Measurements from ENCODE around the gene DDI2.

DNA sequence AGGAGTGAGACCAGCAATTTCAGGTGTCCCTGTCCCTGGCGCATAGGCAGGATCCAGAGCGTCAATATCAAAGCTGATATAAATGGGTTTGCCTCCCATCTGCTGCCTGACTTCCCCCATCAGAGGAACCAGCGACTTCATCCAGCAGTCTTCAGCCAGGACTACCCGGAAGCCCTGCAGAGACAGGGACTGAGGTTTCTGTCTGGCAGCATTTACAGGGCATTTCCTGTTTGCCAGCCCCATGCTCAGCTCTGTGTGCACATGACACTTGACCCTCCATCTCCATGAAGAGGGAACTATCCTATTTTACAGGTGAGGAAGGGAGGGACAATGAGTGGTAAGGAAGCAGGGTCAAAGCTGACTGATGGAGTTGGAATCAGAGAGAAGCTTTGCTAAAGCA is 39.6 kb upstream of the DDI2 start:
- no peak for TF ChIP-seq SP1 (IDR thresholded peaks at IDR 0.05)
- no peak for TF ChIP-seq CTCF (IDR thresholded peaks at IDR 0.05; ENCODE audit: low read depth, low read length, missing input control)
- TF ChIP-seq YY1 (IDR thresholded peaks at IDR 0.05), result no peak
- TF ChIP-seq, protein P1, sequence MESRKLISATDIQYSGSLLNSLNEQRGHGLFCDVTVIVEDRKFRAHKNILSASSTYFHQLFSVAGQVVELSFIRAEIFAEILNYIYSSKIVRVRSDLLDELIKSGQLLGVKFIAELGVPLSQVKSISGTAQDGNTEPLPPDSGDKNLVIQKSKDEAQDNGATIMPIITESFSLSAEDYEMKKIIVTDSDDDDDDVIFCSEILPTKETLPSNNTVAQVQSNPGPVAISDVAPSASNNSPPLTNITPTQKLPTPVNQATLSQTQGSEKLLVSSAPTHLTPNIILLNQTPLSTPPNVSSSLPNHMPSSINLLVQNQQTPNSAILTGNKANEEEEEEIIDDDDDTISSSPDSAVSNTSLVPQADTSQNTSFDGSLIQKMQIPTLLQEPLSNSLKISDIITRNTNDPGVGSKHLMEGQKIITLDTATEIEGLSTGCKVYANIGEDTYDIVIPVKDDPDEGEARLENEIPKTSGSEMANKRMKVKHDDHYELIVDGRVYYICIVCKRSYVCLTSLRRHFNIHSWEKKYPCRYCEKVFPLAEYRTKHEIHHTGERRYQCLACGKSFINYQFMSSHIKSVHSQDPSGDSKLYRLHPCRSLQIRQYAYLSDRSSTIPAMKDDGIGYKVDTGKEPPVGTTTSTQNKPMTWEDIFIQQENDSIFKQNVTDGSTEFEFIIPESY (IDR thresholded peaks at IDR 0.05), result no peak
- no peak for TF ChIP-seq ATF3 (IDR thresholded peaks at IDR 0.05)
